ENCODE measurements around the gene SYT7.

SYT7 gene

GRCh38 chr11:61603667-61604066 lies 22.8 kb upstream of the SYT7 start:
- H3K4me1 ChIP-seq (ENCODE audit: insufficient read depth, low read length): no peaks in the 10 kb centered on the region
- H3K4me3 ChIP-seq (ENCODE audit: low read depth in 1 of 2, low read length in 2 of 2): no peak overlapping the region
- no peak overlapping the region for H3K9ac ChIP-seq (ENCODE audit: low read depth, low read length)
- H3K4me2 ChIP-seq (ENCODE audit: insufficient read depth, low read length): no peak overlapping the region
- no peaks in the 10 kb centered on the region for H3K9me3 ChIP-seq (ENCODE audit: insufficient read depth, low read length, severe bottlenecking)
- DNase-seq (no peak), ATAC-seq (ENCODE audit: insufficient read depth, low read depth) (no peak)
- H3K79me2 ChIP-seq (ENCODE audit: insufficient read depth, low read length): no peaks in the 10 kb centered on the region
- H3K36me3 ChIP-seq (ENCODE audit: insufficient read depth, low read length): no peaks in the 10 kb centered on the region
- peaks cover 12% of the 10 kb centered on the region; the same call in 1 of the 2 replicates for H4K20me1 ChIP-seq (ENCODE audit: insufficient read depth, low read length)
- H3K27ac ChIP-seq (ENCODE audit: low read length): no peak overlapping the region
- TF ChIP-seq EZH2 (IDR thresholded peaks at IDR 0.05; ENCODE audit: borderline replicate concordance, low read depth, low read length, severe bottlenecking): no peak
- TF ChIP-seq, protein P1, sequence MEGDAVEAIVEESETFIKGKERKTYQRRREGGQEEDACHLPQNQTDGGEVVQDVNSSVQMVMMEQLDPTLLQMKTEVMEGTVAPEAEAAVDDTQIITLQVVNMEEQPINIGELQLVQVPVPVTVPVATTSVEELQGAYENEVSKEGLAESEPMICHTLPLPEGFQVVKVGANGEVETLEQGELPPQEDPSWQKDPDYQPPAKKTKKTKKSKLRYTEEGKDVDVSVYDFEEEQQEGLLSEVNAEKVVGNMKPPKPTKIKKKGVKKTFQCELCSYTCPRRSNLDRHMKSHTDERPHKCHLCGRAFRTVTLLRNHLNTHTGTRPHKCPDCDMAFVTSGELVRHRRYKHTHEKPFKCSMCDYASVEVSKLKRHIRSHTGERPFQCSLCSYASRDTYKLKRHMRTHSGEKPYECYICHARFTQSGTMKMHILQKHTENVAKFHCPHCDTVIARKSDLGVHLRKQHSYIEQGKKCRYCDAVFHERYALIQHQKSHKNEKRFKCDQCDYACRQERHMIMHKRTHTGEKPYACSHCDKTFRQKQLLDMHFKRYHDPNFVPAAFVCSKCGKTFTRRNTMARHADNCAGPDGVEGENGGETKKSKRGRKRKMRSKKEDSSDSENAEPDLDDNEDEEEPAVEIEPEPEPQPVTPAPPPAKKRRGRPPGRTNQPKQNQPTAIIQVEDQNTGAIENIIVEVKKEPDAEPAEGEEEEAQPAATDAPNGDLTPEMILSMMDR (IDR thresholded peaks at IDR 0.05; ENCODE audit: borderline replicate concordance, extremely low read depth, low read length, poor library complexity, severe bottlenecking): no peak
- no peaks in the 10 kb centered on the region for H3K27me3 ChIP-seq (ENCODE audit: insufficient read depth, low read length, poor library complexity)
- no peak overlapping the region for H2AFZ ChIP-seq (ENCODE audit: low read depth, low read length)

DNA sequence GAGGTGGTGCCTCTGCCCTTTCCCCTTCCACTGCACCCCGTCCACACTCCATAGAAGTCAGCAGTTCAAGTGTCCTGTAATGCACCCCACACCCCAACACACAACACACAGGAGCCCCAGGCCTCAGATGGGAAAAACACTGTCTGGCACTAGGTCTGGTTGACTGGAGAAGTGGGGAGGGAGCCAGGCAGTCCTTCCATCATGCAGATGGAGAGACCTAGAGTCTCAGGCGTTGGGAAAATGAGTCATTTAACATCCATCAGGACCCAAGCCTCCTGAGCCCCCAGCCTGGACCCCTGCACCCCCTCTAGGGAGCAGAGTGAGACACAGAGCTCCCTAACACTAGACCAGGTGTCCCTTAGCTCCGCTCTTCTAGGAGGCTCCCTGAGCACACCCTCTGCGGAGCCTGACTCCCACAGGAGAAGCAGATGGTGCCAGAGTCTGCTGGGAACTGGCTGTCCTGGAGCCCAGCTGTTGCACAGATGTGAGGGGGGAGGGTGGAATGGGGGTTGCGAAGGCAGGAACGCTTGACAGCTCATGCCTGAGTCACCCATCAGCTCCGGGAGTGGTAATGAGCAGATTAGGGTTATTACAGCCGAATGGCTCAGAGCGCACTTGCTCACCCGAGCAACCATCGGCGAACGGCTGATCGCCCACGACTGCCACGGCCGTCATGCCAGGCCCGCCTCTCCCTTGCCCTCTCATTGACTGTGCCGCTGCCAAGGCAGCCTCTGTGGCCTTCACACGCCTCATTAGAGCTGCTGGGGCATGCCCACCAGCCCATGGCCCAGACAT lies 22.1 kb upstream of the SYT7 start:
- H3K9me3 ChIP-seq (ENCODE audit: insufficient read depth, low read length, severe bottlenecking): no peaks in the 10 kb centered on the region
- ATAC-seq (ENCODE audit: insufficient read depth, low read depth): no peak
- no peaks in the 10 kb centered on the region for H3K79me2 ChIP-seq (ENCODE audit: insufficient read depth, low read length)
- no peak overlapping the region for H3K4me2 ChIP-seq (ENCODE audit: insufficient read depth, low read length)
- H3K4me3 ChIP-seq (ENCODE audit: low read depth in 1 of 2, low read length in 2 of 2): no peak overlapping the region
- H3K27ac ChIP-seq (ENCODE audit: low read length): no peak overlapping the region
- no peaks in the 10 kb centered on the region for H3K4me1 ChIP-seq (ENCODE audit: insufficient read depth, low read length)
- DNase-seq: no peak
- TF ChIP-seq EZH2 (IDR thresholded peaks at IDR 0.05; ENCODE audit: borderline replicate concordance, low read depth, low read length, severe bottlenecking): no peak
- TF ChIP-seq, protein P1 (IDR thresholded peaks at IDR 0.05; ENCODE audit: borderline replicate concordance, extremely low read depth, low read length, poor library complexity, severe bottlenecking): no peak
- H3K27me3 ChIP-seq (ENCODE audit: insufficient read depth, low read length, poor library complexity): peaks cover 4% of the 10 kb centered on the region
- no peak overlapping the region for H2AFZ ChIP-seq (ENCODE audit: low read depth, low read length)
- H3K9ac ChIP-seq (ENCODE audit: low read depth, low read length): no peak overlapping the region
- no peaks in the 10 kb centered on the region for H3K36me3 ChIP-seq (ENCODE audit: insufficient read depth, low read length)
- peaks cover 12% of the 10 kb centered on the region; the same call in 1 of the 2 replicates for H4K20me1 ChIP-seq (ENCODE audit: insufficient read depth, low read length)

DNA sequence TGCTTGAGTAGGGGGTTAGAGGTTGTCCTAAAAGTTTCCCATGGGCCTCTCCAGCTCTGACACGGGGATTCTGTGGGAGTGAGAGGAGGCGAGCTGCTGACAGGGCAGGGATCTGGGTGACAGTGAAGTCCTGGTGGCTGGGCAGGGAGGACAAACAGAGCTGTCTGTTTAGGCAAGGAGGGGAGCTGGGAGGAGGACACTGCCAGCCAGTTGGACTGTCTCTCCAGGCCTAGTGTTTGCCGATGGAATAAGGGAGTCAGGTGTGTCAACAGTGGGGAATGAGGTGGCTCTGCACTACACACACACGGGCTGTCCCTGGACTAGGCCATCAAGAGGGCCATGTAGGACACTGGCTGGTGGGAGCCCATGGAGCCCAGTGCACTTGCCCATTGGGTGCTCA lies 20.6 kb upstream of the SYT7 start:
- no peak overlapping the region for H2AFZ ChIP-seq (ENCODE audit: low read depth, low read length)
- no peak overlapping the region for H3K27ac ChIP-seq (ENCODE audit: low read length)
- H3K4me1 ChIP-seq (ENCODE audit: insufficient read depth, low read length): no peaks in the 10 kb centered on the region
- no peak for DNase-seq
- no peaks in the 10 kb centered on the region for H3K79me2 ChIP-seq (ENCODE audit: insufficient read depth, low read length)
- no peak overlapping the region for H3K9ac ChIP-seq (ENCODE audit: low read depth, low read length)
- no peaks in the 10 kb centered on the region for H3K36me3 ChIP-seq (ENCODE audit: insufficient read depth, low read length)
- no peak overlapping the region for H3K4me2 ChIP-seq (ENCODE audit: insufficient read depth, low read length)
- H4K20me1 ChIP-seq (ENCODE audit: insufficient read depth, low read length): peaks cover 8% of the 10 kb centered on the region; the same call in 1 of the 2 replicates
- H3K9me3 ChIP-seq (ENCODE audit: insufficient read depth, low read length, severe bottlenecking): no peaks in the 10 kb centered on the region
- peaks cover 7% of the 10 kb centered on the region for H3K27me3 ChIP-seq (ENCODE audit: insufficient read depth, low read length, poor library complexity)
- H3K4me3 ChIP-seq (ENCODE audit: low read depth in 1 of 2, low read length in 2 of 2): no peak overlapping the region
- no peak for TF ChIP-seq EZH2 (IDR thresholded peaks at IDR 0.05; ENCODE audit: borderline replicate concordance, low read depth, low read length, severe bottlenecking)
- TF ChIP-seq, protein P1 (IDR thresholded peaks at IDR 0.05; ENCODE audit: borderline replicate concordance, extremely low read depth, low read length, poor library complexity, severe bottlenecking): no peak
- no peak for ATAC-seq (ENCODE audit: insufficient read depth, low read depth)

All from DND-41 (cell line).